DMS153 (cell line): Measurements from ENCODE around the gene STRADB.
"Not testable (repeated sequence)": the region's sequence is repeated elsewhere in the genome, so short reads cannot be mapped to it uniquely, and the experiment has no call there.

Source experiments
- DNase-seq: peaks from one replicate; lab custom pipeline; 2025; lab: John Stamatoyannopoulos, UW

Gene STRADB

GRCh38 chr2:201467666-201468065 is 16.1 kb downstream of the STRADB start:
- DNase-seq, result no peak

GRCh38 chr2:201470821-201471731 is 19.5 kb downstream of the STRADB start:
- DNase-seq, result no peak

DNA sequence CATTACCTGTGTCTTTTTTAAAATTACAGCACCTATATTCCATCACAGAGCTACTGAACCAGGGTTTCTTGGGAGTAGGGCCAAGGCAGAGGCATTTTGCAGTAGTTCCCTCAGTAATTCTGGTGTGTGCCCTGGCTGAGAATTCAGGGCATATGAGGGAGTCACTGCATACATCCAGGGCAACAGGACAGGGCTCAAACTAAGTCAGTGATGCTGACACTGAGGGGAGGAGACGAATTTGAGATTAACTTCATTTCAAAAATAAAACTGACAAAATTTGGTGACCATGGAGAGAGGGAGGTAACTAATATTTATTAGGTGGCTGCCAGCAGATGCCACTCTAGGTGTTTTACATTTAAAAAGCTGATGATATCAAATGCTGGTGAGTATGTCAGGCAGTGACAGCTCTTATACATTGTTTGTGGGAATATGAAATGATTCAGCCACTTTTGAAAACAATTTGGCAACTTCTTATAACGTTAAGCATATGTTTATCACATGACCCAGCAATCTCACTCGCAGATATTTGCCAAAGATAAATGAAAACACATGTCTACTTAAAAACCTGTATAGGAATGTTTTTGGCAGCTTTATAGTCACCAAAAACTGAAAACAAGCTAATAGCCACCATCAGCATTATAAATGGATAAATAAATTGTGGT is 20.3 kb downstream of the STRADB start:
- no peak for DNase-seq

- no peak for DNase-seq
Measured at GRCh38 chr2:201472411-201472810, 20.9 kb downstream of the STRADB start.

DNA sequence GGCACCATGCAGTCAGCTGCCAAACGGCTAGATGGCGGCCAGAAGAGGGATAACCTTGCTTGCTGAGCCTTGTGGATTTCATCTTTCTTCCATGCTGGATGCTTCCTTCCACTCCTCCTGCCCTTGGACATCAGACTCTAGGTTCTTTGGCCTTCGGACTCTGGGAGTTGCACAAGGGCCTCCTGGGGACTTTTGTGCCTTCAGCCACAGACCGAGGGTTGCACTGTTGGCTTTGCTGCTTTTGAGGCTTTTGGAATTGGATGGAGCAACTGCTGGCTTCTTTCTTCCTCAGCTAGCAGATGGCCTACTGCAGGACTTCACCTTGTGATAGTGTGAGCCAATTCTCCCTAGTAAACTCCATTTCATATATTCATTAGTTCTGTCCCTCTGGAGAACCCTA is 31.0 kb downstream of the STRADB start:
- no peak for DNase-seq

DNA sequence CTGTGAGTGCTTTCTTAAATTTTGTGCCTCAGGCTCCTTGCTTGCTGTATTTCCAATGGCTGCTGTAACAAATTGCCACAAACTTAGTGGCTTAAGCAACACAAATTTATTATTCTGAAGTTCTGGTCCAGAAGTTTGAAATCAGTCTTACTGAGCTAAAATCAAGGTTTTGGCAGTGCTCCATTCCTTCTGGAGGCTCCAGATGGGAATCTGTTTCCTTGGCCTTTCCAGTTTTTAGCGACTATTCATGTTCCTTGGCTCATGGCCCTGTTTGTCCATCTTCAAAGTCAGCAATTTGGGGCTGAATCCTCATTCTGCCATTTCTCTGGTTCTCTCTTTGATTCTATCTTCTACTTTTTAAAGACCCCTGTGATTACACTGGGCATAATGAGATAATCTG is 31.8 kb downstream of the STRADB start:
- no peak for DNase-seq

GRCh38 chr2:201483758-201484157 is 32.2 kb downstream of the STRADB start:
- not testable (repeated sequence) for DNase-seq

DNA sequence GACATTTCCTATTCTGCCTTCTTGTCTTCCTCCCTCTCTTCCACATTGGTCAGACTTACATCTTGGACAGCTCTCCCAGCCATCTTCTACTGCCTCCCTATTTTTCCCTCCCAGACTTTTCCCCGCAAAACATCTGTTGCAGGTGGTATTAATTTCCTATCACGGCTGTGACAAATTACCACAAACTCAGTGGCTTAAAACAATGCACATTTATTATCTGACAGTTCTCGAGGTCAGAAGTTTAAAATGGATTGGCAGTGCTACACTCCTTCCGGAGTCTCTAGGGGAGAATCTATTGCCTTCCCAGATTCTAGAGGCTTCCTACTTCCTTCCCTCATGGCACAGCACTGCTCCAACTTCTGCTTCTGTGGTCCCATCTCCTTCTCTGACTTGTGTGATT is 33.3 kb downstream of the STRADB start:
- DNase-seq, result no peak

DNA sequence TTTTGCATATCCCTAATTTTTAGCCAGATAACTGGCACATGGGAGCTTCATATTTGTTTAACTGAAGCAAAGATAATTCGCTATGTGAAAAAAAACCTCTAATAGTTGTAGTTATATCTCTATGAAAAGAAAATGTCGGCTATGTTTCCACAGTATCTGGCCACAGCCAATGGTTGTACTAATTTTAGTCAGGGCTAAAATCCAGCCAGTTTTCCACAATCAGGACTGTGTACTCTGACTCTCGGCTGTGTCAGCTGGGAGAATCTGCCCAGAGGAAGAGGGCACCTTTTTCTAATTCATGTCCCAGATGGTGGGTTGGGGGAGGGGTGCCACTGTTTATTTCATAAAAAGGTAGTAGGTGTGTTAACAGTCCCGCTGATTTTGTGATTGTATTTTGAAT is 38.8 kb downstream of the STRADB start:
- DNase-seq, result no peak

DNA sequence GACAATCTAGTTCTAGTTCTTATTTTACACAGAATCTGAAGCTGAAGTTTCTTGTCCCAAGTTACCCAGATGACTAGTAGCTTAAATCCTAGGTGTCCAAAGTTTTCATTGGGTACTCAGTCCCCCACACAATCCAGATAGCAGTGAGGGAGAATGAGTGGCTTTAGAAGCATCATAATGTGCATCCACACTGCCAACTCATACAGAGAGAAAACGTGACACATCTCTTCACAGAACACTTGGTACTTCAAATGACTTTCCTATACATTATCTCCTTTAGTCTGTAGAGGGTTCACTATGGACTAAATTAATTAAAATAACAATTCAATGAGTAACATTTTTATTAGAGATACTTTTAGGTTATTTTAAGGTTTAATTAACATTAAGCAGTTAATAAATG is 45.2 kb downstream of the STRADB start:
- no peak for DNase-seq

DNA sequence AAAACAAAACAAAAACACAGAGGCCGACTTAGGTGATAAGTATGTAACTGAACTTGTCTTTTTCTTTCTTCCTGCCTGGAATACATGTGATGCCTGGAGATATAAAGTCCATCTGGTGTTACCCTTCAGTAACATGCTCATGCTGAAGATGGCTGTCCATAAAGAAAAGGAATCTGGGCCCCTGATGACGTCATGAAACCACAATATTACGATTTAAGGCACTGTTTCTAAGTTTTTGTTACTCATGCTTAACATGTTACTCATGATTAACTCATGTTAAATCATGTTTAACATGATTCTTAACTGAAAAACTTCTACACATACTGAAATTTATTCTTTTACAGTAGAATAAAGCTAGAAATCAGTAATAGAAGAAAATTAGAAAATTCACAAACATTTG is 49.0 kb downstream of the STRADB start:
- DNase-seq, result no peak

- no peak for DNase-seq
Measured at GRCh38 chr2:201502713-201503112, 51.2 kb downstream of the STRADB start.

DNA sequence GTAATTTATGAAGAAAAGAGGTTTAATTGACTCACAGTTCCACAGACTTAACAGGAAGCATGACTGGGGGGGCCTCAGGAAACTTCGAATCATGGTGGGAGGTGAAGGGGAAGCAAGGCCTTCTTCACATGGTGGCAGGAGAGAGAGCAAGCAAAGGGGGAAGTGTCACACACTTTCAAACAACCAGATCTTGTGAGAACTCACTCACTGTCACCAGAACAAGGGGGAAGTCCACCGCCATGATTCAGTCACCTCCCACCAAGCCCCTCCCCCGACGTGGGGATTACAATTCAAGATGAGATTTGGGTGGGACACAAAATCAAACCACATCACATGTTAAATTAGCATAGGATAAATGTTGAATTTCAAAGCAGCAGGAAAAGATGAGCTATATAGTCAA is 56.2 kb downstream of the STRADB start:
- no peak for DNase-seq

GRCh38 chr2:201513271-201513670 is 61.7 kb downstream of the STRADB start:
- DNase-seq, result no peak

- no peak for DNase-seq
Measured at GRCh38 chr2:201515573-201516246, 64.2 kb downstream of the STRADB start.

DNA sequence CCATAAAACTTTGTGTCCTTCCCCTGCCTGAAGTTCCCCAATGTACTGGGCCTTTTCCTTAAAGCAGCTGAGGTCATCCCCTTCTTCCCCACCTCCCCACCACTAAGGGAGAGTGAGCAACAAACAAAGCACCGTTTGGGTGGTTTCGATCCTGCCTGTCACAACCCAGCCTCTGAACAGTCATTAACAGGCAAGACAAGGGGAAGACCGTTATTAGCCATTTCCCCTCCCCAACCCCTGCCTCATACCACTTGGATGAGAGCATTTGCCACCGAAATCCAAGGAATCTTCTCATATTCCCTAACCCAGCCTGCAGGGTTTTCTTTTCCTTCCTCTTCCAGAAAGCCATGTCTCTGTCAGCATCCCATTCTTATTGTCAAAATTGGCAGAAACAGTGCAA is 65.6 kb downstream of the STRADB start:
- DNase-seq, result no peak

DNA sequence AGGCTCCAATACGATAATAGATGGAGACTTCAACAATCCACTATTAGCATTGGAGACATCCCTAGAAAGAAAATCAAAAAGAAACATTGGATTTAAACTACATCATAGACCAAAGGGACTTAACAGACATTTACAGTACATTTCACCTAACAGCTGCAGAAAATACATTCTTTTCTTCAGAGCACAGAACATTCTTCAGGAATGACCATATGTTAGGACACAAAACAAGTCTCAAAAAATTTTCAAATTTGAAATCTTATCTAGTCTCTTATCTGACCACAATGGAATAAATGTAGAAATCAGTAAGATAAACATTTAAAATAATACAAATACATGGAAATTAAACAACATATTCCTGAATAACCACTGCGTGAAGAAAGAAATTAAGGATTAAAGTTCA is 68.7 kb downstream of the STRADB start:
- no peak for DNase-seq

- DNase-seq, result no peak
Measured at GRCh38 chr2:201522965-201523364, 71.4 kb downstream of the STRADB start.

DNA sequence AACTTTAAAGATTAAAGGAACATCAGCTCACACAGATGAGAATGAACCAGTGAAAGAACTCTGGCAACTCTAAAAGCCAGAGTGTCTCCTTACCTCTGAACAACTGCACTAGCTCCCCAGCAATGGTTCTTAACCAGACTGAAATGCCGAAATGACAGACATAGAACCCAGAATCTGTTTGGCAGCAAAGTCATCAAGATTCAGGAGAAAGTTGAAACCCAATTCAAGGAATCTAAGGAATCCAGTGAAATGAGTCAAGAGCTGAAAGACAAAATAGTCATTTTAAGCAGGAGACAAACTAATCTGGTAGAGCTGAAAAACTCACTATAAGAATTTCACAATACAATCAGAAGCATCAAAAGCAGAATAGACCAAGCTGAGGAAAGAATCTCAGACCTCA is 72.0 kb downstream of the STRADB start:
- DNase-seq, result no peak
